Suprapubic skin (tissue), 3 donors: ENCODE results near the gene CTAGE9.

Experiments
- EP300 ChIP-seq: sonication (generic); formaldehyde crosslinking; IDR thresholded peaks from one replicate; pipeline ENCODE4 v1.6.1; 2017; ENCODE audit warnings: antibody characterized with exemption
- POLR2A ChIP-seq, 2 donors: fragments of 450-650 bp; IDR thresholded peaks; one replicate each; pipeline ENCODE4 v1.6.1; 2017; ENCODE audit warnings: antibody characterized with exemption in 2 of 2, mild to moderate bottlenecking in 2 of 2, moderate library complexity in 2 of 2
- TF ChIP-seq, protein P1 (sequence below), 2 donors: fragments of 200-600 bp in 1 of 2; fragments of 450-650 bp in 1 of 2; sonication (generic) in 1 of 2; IDR thresholded peaks; one replicate each; pipeline ENCODE4 v1.5.1; 2016 to 2019; ENCODE audit warnings: antibody characterized with exemption in 2 of 2, mild to moderate bottlenecking in 1 of 2, moderate library complexity in 1 of 2

DNA sequence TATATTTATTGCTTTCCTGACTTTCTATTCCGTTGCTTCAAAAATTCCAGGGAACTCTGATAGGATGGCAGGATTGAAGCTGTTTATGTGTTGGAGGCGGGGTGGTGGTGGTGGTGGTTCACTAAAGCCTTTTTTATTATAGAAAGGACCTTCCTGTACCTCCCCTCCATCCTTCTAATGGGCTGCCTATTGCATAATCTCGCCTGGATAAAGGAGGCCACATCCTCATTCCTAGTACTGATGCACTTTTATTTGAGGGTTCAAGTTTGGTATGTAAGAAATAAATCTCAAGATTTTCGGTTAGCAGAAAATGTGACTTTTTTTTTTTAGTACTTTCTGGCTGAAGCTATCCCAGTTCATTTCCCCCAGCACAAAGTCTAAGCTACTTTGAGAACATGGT is 18.7 kb upstream of the CTAGE9 start:
- no peak for TF ChIP-seq POLR2A (IDR thresholded peaks at IDR 0.05)
- TF ChIP-seq, protein P1, sequence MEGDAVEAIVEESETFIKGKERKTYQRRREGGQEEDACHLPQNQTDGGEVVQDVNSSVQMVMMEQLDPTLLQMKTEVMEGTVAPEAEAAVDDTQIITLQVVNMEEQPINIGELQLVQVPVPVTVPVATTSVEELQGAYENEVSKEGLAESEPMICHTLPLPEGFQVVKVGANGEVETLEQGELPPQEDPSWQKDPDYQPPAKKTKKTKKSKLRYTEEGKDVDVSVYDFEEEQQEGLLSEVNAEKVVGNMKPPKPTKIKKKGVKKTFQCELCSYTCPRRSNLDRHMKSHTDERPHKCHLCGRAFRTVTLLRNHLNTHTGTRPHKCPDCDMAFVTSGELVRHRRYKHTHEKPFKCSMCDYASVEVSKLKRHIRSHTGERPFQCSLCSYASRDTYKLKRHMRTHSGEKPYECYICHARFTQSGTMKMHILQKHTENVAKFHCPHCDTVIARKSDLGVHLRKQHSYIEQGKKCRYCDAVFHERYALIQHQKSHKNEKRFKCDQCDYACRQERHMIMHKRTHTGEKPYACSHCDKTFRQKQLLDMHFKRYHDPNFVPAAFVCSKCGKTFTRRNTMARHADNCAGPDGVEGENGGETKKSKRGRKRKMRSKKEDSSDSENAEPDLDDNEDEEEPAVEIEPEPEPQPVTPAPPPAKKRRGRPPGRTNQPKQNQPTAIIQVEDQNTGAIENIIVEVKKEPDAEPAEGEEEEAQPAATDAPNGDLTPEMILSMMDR (IDR thresholded peaks at IDR 0.05), result no peak
- no peak for TF ChIP-seq EP300
